SK-N-MC (cell line): Measurements from ENCODE around the gene PHKG2.

Source experiments
- EZH2 ChIP-seq: fragments of 200-600 bp; sonication (generic); IDR thresholded peaks from one replicate; pipeline ENCODE4 v1.6.1; 2017; ENCODE audit warnings: antibody characterized with exemption
- FOXP2 ChIP-seq: optimal IDR thresholded peaks from 2 replicates; pipeline ENCODE3; 2011; ENCODE audit warnings: mild to moderate bottlenecking, moderate library complexity; ENCODE audit not compliant: insufficient read depth; ENCODE audit errors: extremely low read length, control extremely low read depth
- POLR2AphosphoS5 ChIP-seq: IDR thresholded peaks from 2 replicates; pipeline ENCODE4 v1.6.1; 2012; ENCODE audit warnings: mild to moderate bottlenecking, low read depth, low read length, borderline replicate concordance

GRCh38 chr16:30761427-30761927 lies 13.3 kb downstream of the PHKG2 start:
- TF ChIP-seq POLR2AphosphoS5 (no peak), EZH2 (no peak), FOXP2 (no peak)
